ENCODE results near the gene C19orf44. TPM values are rescaled to one million over a fixed set of nuclear protein-coding genes. Genes with fewer than 3 reads are reported as not detected.

Gene C19orf44
- total and polyA plus RNA-seq, 2 of the 4 experiments (the other 2 are of a cell fraction) = 1.4 to 3.8 TPM

DNA sequence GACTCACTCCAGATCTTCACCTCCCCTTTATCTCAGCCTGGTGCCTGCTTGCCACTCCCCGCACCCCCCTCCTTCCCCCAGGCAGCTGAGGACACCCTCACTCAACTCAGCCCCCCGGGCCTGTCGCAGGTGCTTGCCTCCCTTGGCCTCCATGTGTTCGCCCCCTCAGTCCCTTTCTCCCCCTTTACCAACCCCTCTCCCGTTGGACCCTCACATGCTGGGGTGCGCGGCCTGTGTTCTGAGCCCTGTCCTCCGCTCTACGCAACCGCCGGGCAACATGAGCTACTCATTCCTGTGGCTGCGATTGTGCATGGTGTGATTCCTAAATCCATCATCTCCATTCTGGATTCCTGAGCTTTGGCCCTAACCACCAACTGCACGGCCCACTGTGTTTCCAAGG lies 40.9 kb downstream of the C19orf44 start:
- H3K18ac ChIP-seq (ENCODE audit: low read depth, low read length) = no peak overlapping the region
- ChIA-PET CTCF (no interaction called here), POLR2A (ENCODE audit: unreplicated experiment) (no interaction called here)
- dilution Hi-C loops (cut with HindIII; ENCODE audit: low sequenced_read_pairs, unreplicated experiment) (no loop called here), intact Hi-C loops (cut with micrococcal nuclease) (no loop called here), in situ Hi-C loops (cut with MboI; ENCODE audit: low sequenced_read_pairs) (no loop called here)
- no peak overlapping the region for H2AFZ ChIP-seq (replicated peaks; ENCODE audit: low read length, poor library complexity)
- H3K9me3 ChIP-seq (ENCODE audit: control insufficient read depth, insufficient read depth, low read length) = no peaks in the 10 kb centered on the region
- H3K27ac ChIP-seq (ENCODE audit: insufficient read depth, low read length) = no peak overlapping the region
- BruUV-seq (replicated peaks) = no TSS peak
- peaks cover 5 to 57% of the 10 kb centered on the region in 2 experiments for H3K79me1 ChIP-seq (ENCODE audit: low read depth in 1 of 2, low read length in 2 of 2)
- peaks cover 76% of the 10 kb centered on the region for H4K20me1 ChIP-seq (ENCODE audit: insufficient read depth, low read length)
- H3K9me1 ChIP-seq (ENCODE audit: insufficient read depth, low read length) = peaks cover 16% of the 10 kb centered on the region; the same call in 1 of the 2 replicates
- H4K91ac ChIP-seq (ENCODE audit: insufficient read depth, low read depth, low read length) = no peak overlapping the region
- no peak for DNase-seq
- H4K5ac ChIP-seq (ENCODE audit: low read depth, low read length) = no peak overlapping the region
- 100% methylated on average over 1 of the region's 13 CpGs; no CpG with 5 or more reads in 1 of the 2 experiments for WGBS, 2 experiments (ENCODE audit: extremely low coverage in 2 of 2, insufficient read length in 1 of 2)
- H4K8ac ChIP-seq (ENCODE audit: low read depth in 2 of 2, low read length in 2 of 2) = no peak overlapping the region
- H3K56ac ChIP-seq (ENCODE audit: extremely low read depth, insufficient read depth, low read length) = no peak overlapping the region
- H3K27me3 ChIP-seq (ENCODE audit: control insufficient read depth, insufficient read depth, low read length) = no peaks in the 10 kb centered on the region
- no peak overlapping the region for H2BK20ac ChIP-seq (ENCODE audit: low read depth, low read length)
- H3K14ac ChIP-seq (replicated peaks; ENCODE audit: low read depth, low read length) = no peak overlapping the region
- no peak overlapping the region for H2AK9ac ChIP-seq (replicated peaks; ENCODE audit: low read depth, low read length, poor library complexity)
- no peak for ATAC-seq (ENCODE audit: low read depth)
- H3K4ac ChIP-seq (ENCODE audit: low read depth, low read length) = no peak overlapping the region
- no peak overlapping the region for H2BK15ac ChIP-seq (ENCODE audit: low read depth, low read length)
- H3K23ac ChIP-seq (ENCODE audit: low read depth, low read length) = no peak overlapping the region
- H3K4me1 ChIP-seq (ENCODE audit: control insufficient read depth, insufficient read depth, low read length) = peaks cover 2% of the 10 kb centered on the region
- no peak overlapping the region for H2BK5ac ChIP-seq (ENCODE audit: low read depth, low read length, poor library complexity, severe bottlenecking)
- no peak overlapping the region for H3K9ac ChIP-seq (ENCODE audit: low read depth, low read length)
- no peak overlapping the region for H3K4me2 ChIP-seq (ENCODE audit: low read depth, low read length)
- no peak overlapping the region for H2AK5ac ChIP-seq (ENCODE audit: low read depth, low read length)
- TF ChIP-seq RFX5 (IDR thresholded peaks at IDR 0.05; ENCODE audit: low read depth, low read length) (no peak), RCOR1 (IDR thresholded peaks at IDR 0.05; ENCODE audit: insufficient replicate concordance, low read length) (no peak), SMC3 (IDR thresholded peaks at IDR 0.05; ENCODE audit: low read depth, low read length) (no peak), MXI1 (IDR thresholded peaks at IDR 0.05; ENCODE audit: borderline replicate concordance, low read depth, low read length) (no peak), MAZ (IDR thresholded peaks at IDR 0.05; ENCODE audit: borderline replicate concordance, low read depth, low read length) (no peak), NFE2L2 (IDR thresholded peaks at IDR 0.05; ENCODE audit: low read depth, low read length) (no peak), CEBPB (IDR thresholded peaks at IDR 0.05; ENCODE audit: low read depth, low read length) (no peak), POLR2A (IDR thresholded peaks at IDR 0.05; ENCODE audit: low read depth, low read length) (no peak), CHD1 (IDR thresholded peaks at IDR 0.05; ENCODE audit: low read depth, low read length) (no peak), RAD21 (IDR thresholded peaks at IDR 0.05; ENCODE audit: low read length) (no peak), FOS (IDR thresholded peaks at IDR 0.05; ENCODE audit: low read depth, low read length) (no peak), MAFK (IDR thresholded peaks at IDR 0.05; ENCODE audit: low read depth, low read length) (no peak), BHLHE40 (IDR thresholded peaks at IDR 0.05; ENCODE audit: low read depth, low read length) (no peak)
- TF ChIP-seq, protein P1, sequence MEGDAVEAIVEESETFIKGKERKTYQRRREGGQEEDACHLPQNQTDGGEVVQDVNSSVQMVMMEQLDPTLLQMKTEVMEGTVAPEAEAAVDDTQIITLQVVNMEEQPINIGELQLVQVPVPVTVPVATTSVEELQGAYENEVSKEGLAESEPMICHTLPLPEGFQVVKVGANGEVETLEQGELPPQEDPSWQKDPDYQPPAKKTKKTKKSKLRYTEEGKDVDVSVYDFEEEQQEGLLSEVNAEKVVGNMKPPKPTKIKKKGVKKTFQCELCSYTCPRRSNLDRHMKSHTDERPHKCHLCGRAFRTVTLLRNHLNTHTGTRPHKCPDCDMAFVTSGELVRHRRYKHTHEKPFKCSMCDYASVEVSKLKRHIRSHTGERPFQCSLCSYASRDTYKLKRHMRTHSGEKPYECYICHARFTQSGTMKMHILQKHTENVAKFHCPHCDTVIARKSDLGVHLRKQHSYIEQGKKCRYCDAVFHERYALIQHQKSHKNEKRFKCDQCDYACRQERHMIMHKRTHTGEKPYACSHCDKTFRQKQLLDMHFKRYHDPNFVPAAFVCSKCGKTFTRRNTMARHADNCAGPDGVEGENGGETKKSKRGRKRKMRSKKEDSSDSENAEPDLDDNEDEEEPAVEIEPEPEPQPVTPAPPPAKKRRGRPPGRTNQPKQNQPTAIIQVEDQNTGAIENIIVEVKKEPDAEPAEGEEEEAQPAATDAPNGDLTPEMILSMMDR (conservative IDR thresholded peaks at IDR 0.05; ENCODE audit: low read depth, low read length) = no peak
- TF ChIP-seq, protein P2, sequence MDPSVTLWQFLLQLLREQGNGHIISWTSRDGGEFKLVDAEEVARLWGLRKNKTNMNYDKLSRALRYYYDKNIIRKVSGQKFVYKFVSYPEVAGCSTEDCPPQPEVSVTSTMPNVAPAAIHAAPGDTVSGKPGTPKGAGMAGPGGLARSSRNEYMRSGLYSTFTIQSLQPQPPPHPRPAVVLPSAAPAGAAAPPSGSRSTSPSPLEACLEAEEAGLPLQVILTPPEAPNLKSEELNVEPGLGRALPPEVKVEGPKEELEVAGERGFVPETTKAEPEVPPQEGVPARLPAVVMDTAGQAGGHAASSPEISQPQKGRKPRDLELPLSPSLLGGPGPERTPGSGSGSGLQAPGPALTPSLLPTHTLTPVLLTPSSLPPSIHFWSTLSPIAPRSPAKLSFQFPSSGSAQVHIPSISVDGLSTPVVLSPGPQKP (IDR thresholded peaks at IDR 0.05; ENCODE audit: borderline replicate concordance, low read depth, low read length) = no peak
- TF ChIP-seq, protein P3, sequence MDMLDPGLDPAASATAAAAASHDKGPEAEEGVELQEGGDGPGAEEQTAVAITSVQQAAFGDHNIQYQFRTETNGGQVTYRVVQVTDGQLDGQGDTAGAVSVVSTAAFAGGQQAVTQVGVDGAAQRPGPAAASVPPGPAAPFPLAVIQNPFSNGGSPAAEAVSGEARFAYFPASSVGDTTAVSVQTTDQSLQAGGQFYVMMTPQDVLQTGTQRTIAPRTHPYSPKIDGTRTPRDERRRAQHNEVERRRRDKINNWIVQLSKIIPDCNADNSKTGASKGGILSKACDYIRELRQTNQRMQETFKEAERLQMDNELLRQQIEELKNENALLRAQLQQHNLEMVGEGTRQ (IDR thresholded peaks at IDR 0.05; ENCODE audit: low read depth, low read length) = no peak
- H2BK120ac ChIP-seq (ENCODE audit: low read depth, low read length) = no peak overlapping the region
- peaks cover 67% of the 10 kb centered on the region for H3K36me3 ChIP-seq (ENCODE audit: control insufficient read depth, insufficient read depth, low read length)
- no peak overlapping the region for H3K4me3 ChIP-seq (ENCODE audit: insufficient read depth, low read depth, low read length)

All from IMR-90 (cell line).